ENCODE measurements around the gene COG8.
"Not testable (repeated sequence)": the region's sequence is repeated elsewhere in the genome, so short reads cannot be mapped to it uniquely, and the experiment has no call there.

COG8 gene

GRCh38 chr16:69339289-69340094 lies at the start of gene COG8, which contains the start of gene NIP7:
TSS of gene COG8 (minus strand) at chr16:69339564. CDS start at chr16:69339552, 12 bp downstream.
TSS of gene NIP7 (plus strand) at chr16:69339772. CDS start at chr16:69339830, 58 bp downstream.
- peak; percentile 95 for DNase-seq

GRCh38 chr16:69386596-69386995 lies 47.2 kb upstream of the COG8 start:
- DNase-seq, result no peak

GRCh38 chr16:69384974-69385373 lies 45.6 kb upstream of the COG8 start:
- no peak for DNase-seq

GRCh38 chr16:69382421-69382820 lies 43.1 kb upstream of the COG8 start:
- no peak for DNase-seq

- DNase-seq, result no peak
These were observed 41.9 kb upstream of the COG8 start for GRCh38 chr16:69381231-69381630.

- no peak for DNase-seq
These were observed 39.4 kb upstream of the COG8 start for GRCh38 chr16:69378760-69379159.

- DNase-seq, result no peak
These were observed 38.7 kb upstream of the COG8 start for GRCh38 chr16:69378036-69378435.

- DNase-seq, result no peak
These were observed 37.2 kb upstream of the COG8 start for GRCh38 chr16:69376393-69377059.

- no peak for DNase-seq
These were observed 33.7 kb upstream of the COG8 start for GRCh38 chr16:69373019-69373418.

GRCh38 chr16:69371564-69371963 lies 32.2 kb upstream of the COG8 start:
- DNase-seq, result no peak

- DNase-seq, result no peak
These were observed 29.5 kb upstream of the COG8 start for GRCh38 chr16:69368866-69369265.

GRCh38 chr16:69367980-69368379 lies 28.6 kb upstream of the COG8 start:
- DNase-seq, result no peak

GRCh38 chr16:69366431-69366830 lies 27.1 kb upstream of the COG8 start:
- DNase-seq, result peak; percentile 36

- no peak for DNase-seq
These were observed 26.5 kb upstream of the COG8 start for GRCh38 chr16:69365901-69366300.

GRCh38 chr16:69364088-69364487 lies 24.7 kb upstream of the COG8 start:
- DNase-seq, result no peak

- DNase-seq, result no peak
These were observed 23.9 kb upstream of the COG8 start for GRCh38 chr16:69363281-69363717.

- not testable (repeated sequence) for DNase-seq
These were observed 20.7 kb upstream of the COG8 start for GRCh38 chr16:69360070-69360469.

GRCh38 chr16:69351309-69352027 lies 12.1 kb upstream of the COG8 start, which contains the start of gene TMED6:
TSS of gene TMED6 (minus strand) at chr16:69351786. CDS start at chr16:69351753, 33 bp downstream.
- no peak for DNase-seq

- DNase-seq, result no peak
These were observed 11.3 kb upstream of the COG8 start for GRCh38 chr16:69350536-69351133.

- DNase-seq, result no peak
These were observed 10.2 kb upstream of the COG8 start for GRCh38 chr16:69349536-69349935.

GRCh38 chr16:69348222-69348621 lies 8.9 kb upstream of the COG8 start:
- DNase-seq, result no peak

- DNase-seq, result no peak
These were observed 7.3 kb upstream of the COG8 start for GRCh38 chr16:69346683-69347082.

- no peak for DNase-seq
These were observed 6.6 kb upstream of the COG8 start for GRCh38 chr16:69345923-69346322.
